HL-60 (cell line): ENCODE results near the gene TNK2.
"Not testable (repeated sequence)": the region's sequence is repeated elsewhere in the genome, so short reads cannot be mapped to it uniquely, and the experiment has no call there.

Source experiments
- DNase-seq, 2 experiments: peaks; one replicate each; pipeline ENCODE4 v3.0.0-alpha.2; 2010 to 2020; ENCODE audit warnings: low read depth in 1 of 2, low spot score in 1 of 2
- H3K27ac ChIP-seq: fragments of 250-450 bp; sonication (Bioruptor Pico); replicated peaks from 2 replicates; pipeline ENCODE4 v1.5.1; 2020; ENCODE audit warnings: mild to moderate bottlenecking, moderate library complexity
- H3K27me3 ChIP-seq: fragments of 250-450 bp; sonication (Bioruptor Pico); 2 replicates; pipeline ENCODE4 v1.5.1; 2021; ENCODE audit warnings: mild to moderate bottlenecking, moderate library complexity; ENCODE audit not compliant: insufficient read depth, poor library complexity, severe bottlenecking
- H3K4me3 ChIP-seq: replicated peaks from 2 replicates; pipeline ENCODE4 v1.5.1; 2011; ENCODE audit warnings: mild to moderate bottlenecking, control low read depth, low read length; ENCODE audit not compliant: insufficient read depth
- CTCF ChIP-seq: IDR thresholded peaks from one replicate; pipeline ENCODE4 v1.5.1; 2011; ENCODE audit warnings: low read length, control low read depth, inconsistent platforms; ENCODE audit not compliant: insufficient read depth
- GABPA ChIP-seq: IDR thresholded peaks from 2 replicates; pipeline ENCODE4 v1.6.1; 2012; ENCODE audit warnings: low read depth
- POLR2AphosphoS5 ChIP-seq: IDR thresholded peaks from 2 replicates; pipeline ENCODE4 v1.6.1; 2012; ENCODE audit warnings: low read depth
- REST ChIP-seq: IDR thresholded peaks from 2 replicates; pipeline ENCODE4 v1.6.1; 2012; ENCODE audit warnings: low read depth; ENCODE audit not compliant: insufficient replicate concordance
- SPI1 ChIP-seq: IDR thresholded peaks from 2 replicates; pipeline ENCODE4 v1.6.1; 2012; ENCODE audit warnings: low read depth, mild to moderate bottlenecking, borderline replicate concordance

Gene TNK2

DNA sequence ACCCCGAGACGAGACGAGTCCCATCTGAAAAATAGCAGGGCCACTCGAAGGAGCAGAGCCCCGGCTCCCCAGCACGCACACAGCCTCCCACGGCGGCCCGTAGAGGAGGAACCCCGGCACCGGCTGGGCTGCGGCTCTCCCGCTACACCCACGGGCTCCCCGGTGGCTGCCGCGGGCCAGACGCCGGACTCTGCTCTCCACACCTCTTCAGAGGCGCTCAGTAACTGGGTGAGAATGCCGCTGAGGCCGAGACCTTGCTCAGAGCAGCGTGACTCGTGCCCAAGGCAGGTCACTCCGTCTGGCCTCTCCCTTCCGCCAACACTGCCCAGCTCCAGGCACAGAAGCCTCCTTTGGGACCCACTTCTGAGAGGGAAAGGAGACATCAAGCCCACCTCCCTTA, 34.4 kb downstream of the TNK2 start:
- no peak for DNase-seq

DNA sequence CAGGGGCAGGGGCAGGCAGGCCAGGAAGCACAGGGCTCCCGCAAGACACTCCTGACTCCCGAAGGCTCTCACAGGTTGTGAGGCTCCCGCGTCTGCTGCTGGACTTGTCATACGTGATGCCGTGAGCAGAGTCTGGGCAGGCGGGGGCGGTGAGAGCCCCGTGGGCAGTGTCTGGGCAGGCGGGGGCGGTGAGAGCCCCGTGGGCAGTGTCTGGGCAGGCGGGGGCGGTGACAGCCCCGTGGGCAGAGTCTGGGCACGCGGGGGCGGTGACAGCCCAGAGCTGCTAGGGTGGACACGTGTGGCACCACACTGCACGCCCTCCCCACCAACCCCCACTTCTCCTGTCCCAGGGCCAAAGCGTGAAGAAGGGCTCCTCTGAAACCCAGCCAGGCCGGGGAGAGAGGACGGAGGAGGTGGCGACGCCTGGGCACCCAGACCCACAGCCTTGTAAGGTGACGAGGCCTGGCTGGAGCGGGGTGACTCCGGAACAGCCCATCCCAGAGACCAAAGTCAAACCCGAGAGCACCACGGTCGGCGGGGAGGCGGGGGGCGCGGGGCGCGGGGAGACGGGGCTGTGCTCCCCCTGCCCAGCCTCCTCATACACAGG, 35.0 kb downstream of the TNK2 start:
- no peaks in the 10 kb centered on the region for H3K27me3 ChIP-seq
- H3K4me3 ChIP-seq = no peak overlapping the region
- no peak for TF ChIP-seq CTCF
- no peak overlapping the region for H3K27ac ChIP-seq
- DNase-seq = no peak

More for the DNA sequence above, 34.4 kb downstream of the TNK2 start:
- Histone ChIP-seq H3K4me3 (no peak overlapping the region), H3K27ac (no peak overlapping the region), H3K27me3 (no peaks in the 10 kb centered on the region)
- TF ChIP-seq GABPA (no peak), REST (no peak), POLR2AphosphoS5 (no peak), SPI1 (no peak), CTCF (no peak)

DNA sequence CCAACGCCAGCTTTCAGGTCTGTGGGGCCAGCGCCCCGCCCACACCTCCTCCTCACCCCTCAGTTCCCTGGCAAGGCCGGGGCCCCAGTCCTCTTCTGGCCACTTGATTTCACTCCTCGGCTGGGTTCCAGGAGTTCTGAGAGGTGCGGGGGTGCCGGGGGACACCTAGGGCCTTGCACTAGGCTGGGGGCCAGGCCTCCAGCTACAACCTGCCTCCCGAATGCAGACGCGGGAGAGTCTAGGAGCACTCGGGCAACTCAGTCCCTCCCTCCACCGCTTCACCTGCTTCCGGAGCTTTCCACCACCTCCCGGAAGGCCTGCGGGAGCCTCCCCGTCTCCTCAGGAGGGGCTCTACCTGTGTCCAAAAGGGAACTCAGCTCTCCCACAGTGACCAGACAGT, 35.6 kb downstream of the TNK2 start:
- no peak for DNase-seq
- H3K27me3 ChIP-seq = no peaks in the 10 kb centered on the region
- H3K27ac ChIP-seq = no peak overlapping the region
- no peak for TF ChIP-seq SPI1
- no peak overlapping the region for H3K4me3 ChIP-seq

GRCh38 chr3:195872097-195872496, 36.3 kb downstream of the TNK2 start:
- Histone ChIP-seq H3K27ac (no peak overlapping the region), H3K27me3 (no peaks in the 10 kb centered on the region), H3K4me3 (no peak overlapping the region)
- no peak for TF ChIP-seq GABPA
- no peak for TF ChIP-seq REST
- no peak for TF ChIP-seq SPI1
- no peak for TF ChIP-seq POLR2AphosphoS5
- TF ChIP-seq CTCF = no peak
- DNase-seq = no peak

GRCh38 chr3:195871686-195872085, 36.7 kb downstream of the TNK2 start:
- not testable (repeated sequence) for H3K4me3 ChIP-seq, DNase-seq, H3K27ac ChIP-seq, H3K27me3 ChIP-seq
